GM18502 (cell line): ENCODE data around the gene COL4A2.

ENCODE experiments used
- ATAC-seq: cut with Tn5 transposase; IDR thresholded peaks from one replicate; pipeline ENCODE4 v1.9.1; 2021; ENCODE audit warnings: mild to moderate bottlenecking; ENCODE audit not compliant: unreplicated experiment, poor library complexity

Gene COL4A2

DNA sequence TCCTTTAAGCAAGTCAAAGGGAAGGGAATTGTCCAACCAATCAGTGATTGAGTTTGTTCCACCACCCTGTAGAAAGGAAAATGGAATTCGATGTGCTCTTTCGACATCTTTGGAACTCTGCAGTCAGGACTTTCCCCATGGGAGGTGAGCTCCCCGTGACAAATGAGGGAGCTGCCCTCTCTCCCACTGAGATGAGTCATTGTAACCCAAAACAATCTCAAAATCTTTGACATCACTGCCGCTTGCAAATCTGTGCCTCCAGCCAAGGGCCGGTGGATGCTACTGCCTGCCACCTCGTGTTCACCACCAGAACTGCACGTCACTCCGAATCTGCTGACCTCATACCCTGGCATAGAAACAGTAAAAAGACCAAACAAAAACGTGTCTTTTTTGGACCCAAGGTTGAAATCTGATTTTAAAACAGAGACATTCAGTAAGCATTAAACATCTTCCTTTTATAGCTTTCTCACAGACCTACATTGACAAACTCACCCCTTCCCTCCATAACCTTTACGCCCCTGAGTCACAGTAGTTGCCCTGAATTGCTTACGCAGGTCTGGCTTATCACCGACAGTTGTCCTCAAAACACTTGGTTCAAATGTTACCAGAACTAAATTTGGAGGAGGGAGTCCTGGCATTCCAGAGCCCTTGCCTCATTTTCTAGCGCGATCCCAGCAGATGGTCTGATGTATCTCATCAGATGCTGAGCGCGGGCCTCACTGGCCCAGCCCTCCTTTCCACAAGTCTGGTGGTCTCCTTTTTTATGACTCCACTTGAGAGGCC is 105.2 kb downstream of the COL4A2 start:
- peak; percentile 92 for ATAC-seq

DNA sequence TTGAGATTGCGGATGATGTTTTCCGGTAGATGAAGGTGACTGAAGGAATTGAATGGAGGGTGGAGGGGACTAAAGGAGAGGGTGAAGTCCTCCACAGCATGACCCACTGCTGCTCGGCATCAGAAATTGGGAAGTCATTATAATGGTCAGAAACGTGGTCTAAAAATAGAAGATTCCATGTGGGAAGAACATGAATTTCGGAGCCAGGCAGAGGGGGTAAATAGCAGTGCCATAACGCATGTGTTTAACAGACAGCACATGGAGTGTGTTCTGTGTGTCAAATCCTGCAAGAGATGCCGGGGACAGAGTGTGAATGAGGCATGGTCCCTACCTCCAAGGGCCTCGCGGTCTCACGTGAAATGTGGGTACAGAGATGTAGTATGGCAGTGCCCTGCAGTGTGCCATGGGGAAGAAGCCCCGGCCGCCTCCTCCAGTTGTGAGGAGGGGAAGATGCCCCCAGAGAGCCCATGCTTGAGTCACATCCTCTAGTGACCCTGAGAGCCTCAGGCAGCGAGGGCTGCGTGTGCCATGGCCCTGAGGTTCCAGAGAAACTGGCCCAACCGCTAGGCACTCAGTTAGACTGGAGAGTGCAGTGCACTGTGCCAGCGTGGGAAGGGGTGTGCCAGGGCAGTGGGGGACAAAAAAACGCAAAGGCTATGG is 106.1 kb downstream of the COL4A2 start:
- no peak for ATAC-seq

DNA sequence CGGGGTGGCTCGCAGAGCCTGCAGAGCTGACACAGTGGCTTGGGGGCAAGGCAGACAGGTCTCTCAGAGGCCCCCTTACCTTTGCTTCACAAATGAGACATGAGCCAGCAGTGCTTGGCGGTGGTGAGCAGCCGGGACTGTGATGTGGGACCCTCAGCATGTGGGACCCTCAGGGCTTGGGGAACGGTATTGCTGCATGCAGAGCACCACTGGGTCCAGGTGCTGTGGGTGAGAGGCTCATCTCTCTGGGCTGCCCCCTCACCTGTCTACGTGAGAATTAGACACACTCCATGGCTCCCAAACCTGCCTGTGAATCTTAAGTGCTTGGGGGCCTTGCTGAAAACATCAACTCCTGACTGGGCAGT is 106.6 kb downstream of the COL4A2 start:
- ATAC-seq, result no peak

DNA sequence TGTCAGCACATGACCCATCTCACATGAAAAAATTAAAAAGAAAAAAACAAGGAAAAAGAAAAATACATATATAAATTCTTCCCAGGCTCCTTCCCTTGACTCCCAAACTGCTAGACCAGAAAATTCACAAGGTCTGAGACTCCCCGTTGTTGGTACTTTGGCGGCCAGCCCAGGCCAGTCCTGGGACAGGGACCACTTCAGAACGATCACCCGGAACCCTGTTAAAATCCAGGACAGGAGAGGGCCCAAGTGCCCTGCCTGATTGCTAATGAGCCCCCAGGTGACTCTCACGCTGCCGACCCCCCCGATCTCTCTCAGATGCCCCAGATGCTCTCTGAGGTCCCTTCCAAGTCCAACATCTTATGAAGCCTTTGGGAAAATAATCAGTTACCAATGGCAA is 107.2 kb downstream of the COL4A2 start:
- no peak for ATAC-seq

DNA sequence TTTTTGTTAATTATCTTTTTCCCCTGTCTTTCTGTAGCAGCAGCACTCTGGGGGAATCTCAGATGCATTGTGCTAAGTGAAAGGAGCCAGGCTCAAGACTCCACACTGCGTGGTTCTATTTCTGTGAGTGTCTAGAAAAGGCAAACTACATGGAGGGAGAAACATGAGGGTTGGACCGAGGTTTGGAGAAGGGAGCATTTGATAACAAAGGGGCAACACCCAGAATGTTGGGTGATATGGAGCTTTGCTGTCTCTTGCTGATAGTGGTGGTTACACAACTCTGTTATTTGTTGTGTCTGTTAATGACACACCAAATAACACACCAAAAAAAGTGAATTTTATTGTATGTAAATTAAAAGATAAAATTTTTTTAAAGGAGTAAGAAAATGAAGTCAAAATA is 107.8 kb downstream of the COL4A2 start:
- no peak for ATAC-seq

DNA sequence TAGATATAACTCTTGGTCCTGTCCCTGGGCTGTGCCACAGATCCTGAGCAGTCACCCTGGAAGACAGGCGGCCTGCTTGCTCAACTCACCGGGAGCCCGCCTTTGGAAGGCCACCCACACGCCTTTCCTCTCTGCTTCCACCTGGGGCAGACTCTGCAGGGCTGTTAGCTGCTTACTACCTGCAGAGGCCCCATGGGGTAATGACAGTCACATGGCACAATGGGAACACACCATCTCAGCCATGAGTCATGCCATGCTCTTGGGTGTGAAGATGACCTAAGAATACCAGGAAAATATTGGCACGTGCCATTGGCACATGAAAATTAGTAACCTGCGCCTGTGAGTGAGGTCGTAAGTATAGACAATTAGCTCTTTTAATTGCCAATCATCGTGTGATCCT is 108.6 kb downstream of the COL4A2 start:
- no peak for ATAC-seq

DNA sequence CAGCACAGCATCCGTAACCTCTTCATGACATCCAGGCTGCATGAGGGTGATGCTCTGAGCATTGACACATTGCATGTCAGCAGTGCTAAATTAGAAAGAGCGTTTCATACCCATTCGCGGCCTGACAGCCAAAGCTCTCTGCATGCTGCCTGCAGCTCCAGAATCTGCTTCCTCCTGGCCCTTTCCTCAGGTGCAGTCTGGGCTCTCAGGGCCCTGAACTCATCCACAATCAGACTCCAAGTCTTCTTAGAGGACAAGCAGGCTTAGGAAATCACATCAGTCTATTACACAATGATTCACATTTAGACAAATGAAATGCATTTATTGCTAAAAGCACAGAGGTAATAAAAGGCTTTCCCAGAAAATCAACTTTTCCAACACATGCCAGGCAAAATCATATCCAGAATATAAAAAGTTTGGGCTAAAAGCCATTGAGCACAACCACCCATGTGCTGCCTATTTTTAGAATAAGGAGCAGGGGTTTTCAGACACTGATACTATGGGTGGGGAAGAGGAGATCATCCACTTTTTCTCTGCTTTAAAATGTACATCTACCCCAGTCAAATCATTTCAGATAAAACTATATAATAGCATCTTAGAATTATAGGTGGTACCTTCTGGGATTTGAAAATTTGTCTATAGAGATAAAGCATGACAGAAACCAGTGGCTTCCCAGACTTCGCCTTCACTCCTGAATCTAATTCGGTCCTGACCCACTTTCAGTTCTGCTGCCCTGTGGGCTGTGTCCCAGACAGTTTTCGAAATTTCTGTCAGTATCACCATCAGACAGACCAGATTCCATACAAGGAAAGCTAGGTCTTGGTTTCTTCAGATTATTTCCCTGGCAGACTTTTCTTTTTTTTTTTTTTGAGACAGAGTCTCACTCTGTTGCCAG is 109.3 kb downstream of the COL4A2 start:
- no peak for ATAC-seq

DNA sequence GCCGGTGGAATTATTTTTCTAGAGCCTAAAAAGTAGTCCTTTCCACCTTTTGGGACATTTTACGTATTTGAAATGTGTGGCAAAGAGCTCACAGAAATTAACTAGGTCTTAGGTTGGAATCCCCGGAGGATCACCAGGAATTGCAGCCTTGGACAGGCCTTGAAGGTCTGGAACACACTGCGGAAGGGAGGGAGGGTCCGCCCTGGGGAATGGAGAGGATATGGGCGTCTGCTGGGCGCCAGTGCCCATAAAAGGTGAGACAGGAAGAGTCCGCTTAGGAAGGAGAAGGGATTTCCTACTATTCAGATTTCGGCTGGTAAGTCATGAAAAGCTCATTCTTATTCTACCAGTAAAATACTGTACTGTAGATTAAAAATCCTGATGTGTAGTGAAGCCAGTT is 111.9 kb downstream of the COL4A2 start:
- no peak for ATAC-seq

DNA sequence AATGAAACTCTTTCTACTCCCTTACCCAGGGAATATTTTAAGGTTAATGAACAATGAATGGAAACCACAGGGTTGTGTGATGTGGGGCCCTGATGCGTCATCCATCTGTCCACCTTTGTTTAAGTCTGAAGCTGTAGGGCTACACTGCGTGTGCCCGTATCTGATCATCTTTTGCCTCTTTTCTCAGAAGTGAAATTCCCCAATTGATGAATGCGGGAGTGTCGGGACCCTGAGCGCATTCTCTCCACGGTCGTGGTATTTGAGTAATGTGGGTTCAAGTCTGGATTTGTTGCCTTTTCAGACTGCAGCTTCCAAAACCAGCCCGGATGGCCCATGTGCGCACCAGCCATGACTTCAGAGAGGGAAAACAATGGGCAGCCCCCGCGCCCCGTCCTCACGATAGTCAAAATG is 112.3 kb downstream of the COL4A2 start:
- ATAC-seq, result peak; percentile 60

DNA sequence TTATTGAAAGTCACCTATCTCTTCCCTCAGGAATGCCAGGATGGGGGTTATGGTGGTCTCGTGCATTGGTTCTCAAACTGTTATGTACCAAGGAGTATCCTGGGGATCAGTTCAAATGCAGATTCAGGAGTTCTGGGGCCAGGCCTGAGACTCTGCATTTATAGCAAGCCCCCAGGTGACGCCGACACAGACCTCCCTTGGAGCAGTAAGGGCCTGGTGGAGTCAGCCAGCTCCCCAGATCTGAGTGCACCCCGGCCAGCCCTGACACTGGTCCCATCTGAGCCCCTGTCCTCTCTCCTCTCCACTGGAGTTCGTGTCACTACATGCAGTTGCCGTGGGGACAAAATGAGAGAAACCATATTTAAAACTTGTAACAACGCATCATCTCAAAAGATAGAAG is 112.9 kb downstream of the COL4A2 start:
- ATAC-seq, result no peak

DNA sequence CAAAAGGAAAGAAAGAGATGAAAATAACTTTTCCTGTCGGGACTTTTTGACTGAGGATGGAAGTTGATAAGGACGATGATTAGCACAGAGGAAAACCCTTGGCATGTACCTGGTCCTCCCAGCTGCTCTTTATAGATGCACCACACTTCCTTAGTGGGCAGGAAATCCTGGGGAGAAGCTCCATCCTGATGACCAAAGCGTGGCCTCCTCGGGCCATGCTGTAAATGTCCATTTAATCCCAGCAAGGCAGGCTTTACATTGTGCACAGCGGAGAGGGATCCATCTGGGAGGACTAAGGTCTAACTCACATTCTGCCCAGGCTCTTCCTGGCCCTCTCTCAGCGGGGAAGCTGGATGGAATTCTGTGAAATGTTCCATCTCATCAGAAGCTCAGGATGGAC is 113.5 kb downstream of the COL4A2 start:
- no peak for ATAC-seq

DNA sequence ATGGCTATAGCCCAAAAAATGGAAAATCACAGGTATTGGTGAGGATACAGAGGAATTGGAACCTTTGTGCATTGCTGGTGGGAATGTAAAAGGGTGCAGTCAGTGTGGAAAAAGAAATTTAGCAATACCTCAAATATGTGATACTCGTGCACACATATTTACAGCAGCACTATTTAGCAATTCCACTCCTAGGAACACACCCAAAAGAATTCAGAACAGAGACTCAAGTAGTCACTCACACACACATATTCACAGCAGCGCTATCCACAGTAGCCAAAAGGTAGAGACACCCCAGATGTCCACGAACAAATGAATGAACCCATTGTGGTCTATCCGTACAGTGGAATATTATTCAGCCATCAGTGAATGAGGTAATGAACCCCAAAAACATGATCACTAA is 114.0 kb downstream of the COL4A2 start:
- ATAC-seq, result no peak

DNA sequence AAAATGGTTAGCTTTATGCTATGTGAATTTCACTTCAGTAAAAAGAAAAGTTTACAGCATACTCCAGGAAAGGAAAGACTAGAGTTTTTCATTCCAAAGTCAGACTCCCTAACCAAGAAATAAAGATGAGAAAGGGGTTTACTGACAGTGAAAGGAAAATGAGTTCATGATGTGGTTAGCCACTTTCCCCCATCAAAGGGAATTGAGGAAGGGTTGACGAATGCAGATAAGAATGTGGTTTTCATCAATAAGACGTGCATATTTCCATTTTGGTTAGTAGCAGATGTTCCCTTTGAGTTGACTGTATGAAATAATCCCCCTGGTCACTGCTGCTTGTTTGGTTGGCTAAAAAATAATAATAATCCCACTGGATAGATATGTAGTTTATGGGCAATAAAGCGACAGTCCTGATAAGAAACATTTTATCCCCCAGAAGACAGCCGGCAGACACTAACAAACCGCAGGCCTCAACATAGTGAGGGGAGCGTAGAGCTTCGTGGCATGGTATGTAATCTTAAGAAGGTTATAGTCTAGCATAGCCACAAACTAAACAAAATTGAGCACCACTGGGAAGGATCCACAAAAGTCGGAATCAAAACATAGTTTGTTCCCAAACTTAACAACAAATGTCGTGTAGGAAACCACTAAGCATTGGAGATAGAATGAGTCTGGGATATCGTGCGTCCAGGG is 114.8 kb downstream of the COL4A2 start:
- no peak for ATAC-seq

DNA sequence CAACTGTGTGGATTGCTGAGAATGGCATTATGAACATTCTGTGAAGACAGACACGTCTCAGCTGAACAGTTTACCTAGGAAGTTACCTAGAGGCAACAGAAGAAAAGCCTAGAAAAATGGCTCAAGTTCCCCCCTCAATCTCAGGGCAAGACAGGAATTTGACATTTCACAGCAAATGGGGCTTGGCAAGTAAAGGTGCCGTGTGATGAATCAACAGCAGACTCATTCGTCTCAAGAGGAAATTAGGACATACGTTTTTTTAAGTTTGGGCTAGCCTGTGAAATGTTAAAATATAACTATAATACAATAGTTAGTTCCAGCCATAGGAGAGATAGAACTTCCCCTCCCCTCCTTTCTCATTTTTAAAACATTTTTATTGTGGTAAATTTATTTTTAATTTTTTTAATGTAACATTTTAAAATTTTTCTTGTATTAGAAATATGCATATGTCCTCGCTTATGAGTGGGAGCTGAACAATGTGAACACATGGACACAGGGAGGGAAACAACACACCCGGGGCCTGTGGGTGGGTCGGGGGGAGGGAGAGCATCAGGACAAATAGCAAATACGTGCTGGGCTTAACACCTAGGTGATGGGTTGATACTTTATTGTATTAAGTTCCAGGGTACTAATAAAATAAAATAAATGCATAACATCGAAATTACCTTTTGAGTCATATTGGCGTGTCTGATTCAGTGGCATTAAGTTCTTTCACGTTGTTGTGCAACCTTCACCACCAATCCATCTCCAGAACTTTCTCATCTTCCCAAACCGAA is 116.0 kb downstream of the COL4A2 start:
- ATAC-seq, result no peak

DNA sequence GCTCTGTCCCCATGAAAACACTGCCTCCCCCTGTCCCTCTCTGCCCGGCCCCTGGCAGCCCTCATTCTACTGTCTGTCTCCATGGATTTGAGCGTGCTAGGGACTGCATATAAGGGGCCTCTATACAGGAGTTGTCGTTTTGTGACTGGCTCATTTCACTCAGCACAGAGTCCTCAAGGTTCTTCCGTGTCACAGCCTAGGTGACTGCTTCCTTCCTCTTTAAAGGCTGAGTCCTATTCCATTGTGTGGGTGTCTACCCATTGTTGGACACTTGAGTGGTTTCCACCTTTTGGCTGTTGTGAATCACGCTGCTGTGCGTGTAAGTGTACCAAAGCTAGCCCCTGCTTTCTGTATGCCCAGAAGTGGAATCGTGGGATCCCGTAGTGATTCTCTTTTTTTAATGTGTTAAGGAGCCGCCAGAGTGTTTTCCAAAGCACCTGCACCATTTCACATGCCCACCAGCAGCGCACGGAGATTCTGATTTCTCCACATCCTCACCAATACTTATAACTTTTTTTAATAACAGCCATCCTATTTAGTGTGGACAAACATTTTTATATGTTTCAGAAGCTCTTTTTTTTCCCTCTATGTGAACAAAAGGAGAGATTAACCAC is 116.7 kb downstream of the COL4A2 start:
- ATAC-seq, result no peak

DNA sequence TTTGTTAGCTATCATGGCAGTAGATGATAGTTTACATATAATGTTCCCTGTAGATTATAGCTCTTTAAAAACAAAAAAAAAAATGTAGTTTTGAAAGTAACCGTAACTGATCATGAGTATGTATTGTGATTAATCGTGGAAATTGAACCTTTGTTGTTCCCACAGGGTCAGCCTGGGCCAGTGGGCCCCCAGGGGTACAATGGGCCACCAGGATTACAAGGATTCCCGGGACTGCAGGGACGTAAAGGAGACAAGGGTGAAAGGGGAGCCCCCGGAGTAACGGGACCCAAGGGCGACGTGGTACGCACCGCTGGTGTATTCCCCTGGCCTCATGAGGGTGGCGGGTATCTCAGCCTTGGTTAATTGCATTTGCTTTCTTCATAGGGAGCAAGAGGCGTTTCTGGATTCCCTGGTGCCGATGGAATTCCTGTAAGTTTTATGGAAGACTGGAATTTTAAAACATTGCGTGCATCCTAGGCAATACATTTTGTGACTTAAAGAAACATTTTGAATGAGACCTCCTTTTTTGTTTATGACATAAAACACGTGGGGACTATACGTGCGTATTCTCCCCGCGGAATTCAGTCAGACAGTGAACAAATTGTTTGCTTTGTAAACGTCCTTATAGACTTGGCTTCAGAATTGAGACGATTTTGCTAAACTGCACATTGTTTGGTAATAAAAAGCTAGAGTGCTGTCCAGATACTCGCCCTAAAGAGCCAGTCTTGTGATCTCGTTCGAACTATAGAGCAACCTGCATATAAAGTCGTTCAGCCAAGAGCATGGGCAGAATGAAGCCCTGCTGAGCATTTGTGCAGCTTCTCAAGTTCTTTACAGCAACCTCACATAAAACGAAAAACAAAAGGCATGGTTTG is 117.7 kb downstream of the COL4A2 start:
- no peak for ATAC-seq

DNA sequence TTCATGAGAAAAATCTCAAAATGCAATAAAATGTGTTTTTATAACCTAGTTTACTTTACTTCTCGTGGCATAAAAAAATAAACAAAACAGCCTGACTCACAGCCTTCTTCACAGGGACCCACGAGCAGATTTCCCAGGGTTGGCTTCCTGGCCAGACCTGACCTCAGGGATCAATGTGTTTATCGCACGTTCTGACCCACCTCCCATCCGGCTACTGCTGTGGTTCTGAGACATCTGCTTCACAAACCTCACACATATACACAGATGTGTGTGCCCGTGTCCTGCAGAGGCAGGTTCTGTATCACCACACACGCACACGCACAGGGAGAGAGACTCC is 118.3 kb downstream of the COL4A2 start:
- ATAC-seq, result no peak

DNA sequence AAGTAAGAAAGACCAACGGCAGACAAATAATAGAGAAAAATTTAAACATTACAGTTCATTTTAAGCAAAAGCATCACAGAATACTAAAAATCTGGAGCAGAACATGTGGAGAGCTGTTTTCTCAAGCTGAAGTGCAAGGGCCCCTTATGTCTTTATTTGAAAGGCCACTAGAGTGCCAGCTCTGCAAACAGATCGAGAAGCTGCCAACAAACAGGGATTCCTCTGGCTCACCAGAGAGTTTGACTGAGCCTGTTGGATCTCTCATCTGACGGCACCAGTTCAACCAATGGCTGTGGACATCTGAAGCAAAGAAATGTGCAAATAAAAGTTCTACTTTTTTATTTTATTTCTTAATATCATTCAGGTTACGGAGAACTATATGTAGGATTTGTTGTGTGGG is 119.7 kb downstream of the COL4A2 start:
- no peak for ATAC-seq

DNA sequence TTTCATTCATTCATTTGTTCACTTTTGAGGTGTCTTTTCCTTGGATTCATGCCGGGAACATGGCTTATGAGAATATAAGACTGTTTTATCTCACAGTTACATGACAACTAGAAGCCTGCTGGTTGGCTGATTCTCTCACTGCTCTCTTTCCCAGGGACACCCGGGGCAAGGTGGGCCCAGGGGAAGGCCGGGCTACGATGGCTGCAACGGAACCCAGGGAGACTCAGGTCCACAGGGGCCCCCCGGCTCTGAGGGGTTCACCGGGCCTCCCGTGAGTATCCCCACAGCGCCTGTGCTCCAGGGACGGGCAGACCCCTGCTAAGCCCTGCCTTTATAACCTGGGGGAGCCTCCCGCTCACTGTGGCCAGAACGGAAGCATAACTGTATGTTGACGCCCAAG is 121.2 kb downstream of the COL4A2 start:
- ATAC-seq, result no peak
